ENCODE results near the gene UHMK1.

GRCh38 chr1:162549001-162549400 lies 51.4 kb downstream of the UHMK1 start:
- TF ChIP-seq CTCF (IDR thresholded peaks at IDR 0.05; ENCODE audit: insufficient read depth, low read depth, low read length) (no peak), EZH2 (IDR thresholded peaks at IDR 0.05; ENCODE audit: insufficient read depth, low read length) (no peak)

Measured in astrocyte (in vitro differentiated cells and primary cell).